Panc1 (cell line): Measurements from ENCODE around the gene TMEM117.

Experiments
- POLR2AphosphoS5 ChIP-seq: IDR thresholded peaks from 2 replicates; pipeline ENCODE4 v1.6.1; 2012; ENCODE audit warnings: mild to moderate bottlenecking, low read depth, low read length, moderate library complexity
- SIN3A ChIP-seq: IDR thresholded peaks from 2 replicates; pipeline ENCODE4 v1.6.1; 2012; ENCODE audit warnings: low read depth, mild to moderate bottlenecking, low read length, moderate library complexity, borderline replicate concordance; ENCODE audit not compliant: insufficient read depth
- TF ChIP-seq, protein P1 (sequence below): fragments of 450-650 bp; IDR thresholded peaks from 2 replicates; pipeline ENCODE4 v1.5.1; 2017; ENCODE audit warnings: mild to moderate bottlenecking
- TF ChIP-seq, protein P2 (sequence below), 2 experiments: IDR thresholded peaks; 2 replicates each; pipeline ENCODE4 v1.6.1; 2011 to 2012; ENCODE audit warnings: low read depth in 2 of 2, control low read depth in 1 of 2, low read length in 1 of 2, mild to moderate bottlenecking in 1 of 2, moderate library complexity in 1 of 2; ENCODE audit not compliant: insufficient read depth in 1 of 2

DNA sequence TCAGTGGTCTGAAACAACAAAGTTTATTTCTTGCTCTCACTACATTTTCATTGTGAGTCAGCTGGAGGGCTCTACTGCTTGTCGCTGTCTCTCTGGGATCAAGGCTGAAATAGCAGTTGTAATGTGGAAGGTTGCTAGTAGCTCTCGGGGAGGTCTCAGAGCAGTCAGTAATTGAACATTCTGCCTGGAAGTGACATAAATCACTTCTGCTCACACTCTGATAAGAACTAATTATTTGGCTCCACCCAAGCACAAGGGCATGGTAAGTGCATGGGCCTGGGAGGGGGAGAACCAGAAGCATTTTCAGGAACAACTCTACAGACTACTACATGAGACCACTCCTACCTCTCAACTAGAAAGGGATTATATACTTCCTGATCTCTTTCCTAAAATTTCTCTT, 128.2 kb downstream of the TMEM117 start:
- TF ChIP-seq, protein P1, sequence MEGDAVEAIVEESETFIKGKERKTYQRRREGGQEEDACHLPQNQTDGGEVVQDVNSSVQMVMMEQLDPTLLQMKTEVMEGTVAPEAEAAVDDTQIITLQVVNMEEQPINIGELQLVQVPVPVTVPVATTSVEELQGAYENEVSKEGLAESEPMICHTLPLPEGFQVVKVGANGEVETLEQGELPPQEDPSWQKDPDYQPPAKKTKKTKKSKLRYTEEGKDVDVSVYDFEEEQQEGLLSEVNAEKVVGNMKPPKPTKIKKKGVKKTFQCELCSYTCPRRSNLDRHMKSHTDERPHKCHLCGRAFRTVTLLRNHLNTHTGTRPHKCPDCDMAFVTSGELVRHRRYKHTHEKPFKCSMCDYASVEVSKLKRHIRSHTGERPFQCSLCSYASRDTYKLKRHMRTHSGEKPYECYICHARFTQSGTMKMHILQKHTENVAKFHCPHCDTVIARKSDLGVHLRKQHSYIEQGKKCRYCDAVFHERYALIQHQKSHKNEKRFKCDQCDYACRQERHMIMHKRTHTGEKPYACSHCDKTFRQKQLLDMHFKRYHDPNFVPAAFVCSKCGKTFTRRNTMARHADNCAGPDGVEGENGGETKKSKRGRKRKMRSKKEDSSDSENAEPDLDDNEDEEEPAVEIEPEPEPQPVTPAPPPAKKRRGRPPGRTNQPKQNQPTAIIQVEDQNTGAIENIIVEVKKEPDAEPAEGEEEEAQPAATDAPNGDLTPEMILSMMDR = no peak
- TF ChIP-seq, protein P2, sequence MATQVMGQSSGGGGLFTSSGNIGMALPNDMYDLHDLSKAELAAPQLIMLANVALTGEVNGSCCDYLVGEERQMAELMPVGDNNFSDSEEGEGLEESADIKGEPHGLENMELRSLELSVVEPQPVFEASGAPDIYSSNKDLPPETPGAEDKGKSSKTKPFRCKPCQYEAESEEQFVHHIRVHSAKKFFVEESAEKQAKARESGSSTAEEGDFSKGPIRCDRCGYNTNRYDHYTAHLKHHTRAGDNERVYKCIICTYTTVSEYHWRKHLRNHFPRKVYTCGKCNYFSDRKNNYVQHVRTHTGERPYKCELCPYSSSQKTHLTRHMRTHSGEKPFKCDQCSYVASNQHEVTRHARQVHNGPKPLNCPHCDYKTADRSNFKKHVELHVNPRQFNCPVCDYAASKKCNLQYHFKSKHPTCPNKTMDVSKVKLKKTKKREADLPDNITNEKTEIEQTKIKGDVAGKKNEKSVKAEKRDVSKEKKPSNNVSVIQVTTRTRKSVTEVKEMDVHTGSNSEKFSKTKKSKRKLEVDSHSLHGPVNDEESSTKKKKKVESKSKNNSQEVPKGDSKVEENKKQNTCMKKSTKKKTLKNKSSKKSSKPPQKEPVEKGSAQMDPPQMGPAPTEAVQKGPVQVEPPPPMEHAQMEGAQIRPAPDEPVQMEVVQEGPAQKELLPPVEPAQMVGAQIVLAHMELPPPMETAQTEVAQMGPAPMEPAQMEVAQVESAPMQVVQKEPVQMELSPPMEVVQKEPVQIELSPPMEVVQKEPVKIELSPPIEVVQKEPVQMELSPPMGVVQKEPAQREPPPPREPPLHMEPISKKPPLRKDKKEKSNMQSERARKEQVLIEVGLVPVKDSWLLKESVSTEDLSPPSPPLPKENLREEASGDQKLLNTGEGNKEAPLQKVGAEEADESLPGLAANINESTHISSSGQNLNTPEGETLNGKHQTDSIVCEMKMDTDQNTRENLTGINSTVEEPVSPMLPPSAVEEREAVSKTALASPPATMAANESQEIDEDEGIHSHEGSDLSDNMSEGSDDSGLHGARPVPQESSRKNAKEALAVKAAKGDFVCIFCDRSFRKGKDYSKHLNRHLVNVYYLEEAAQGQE (IDR thresholded peaks at IDR 0.05; ENCODE audit: insufficient read depth in 1 of 2, low read depth in 2 of 2, low read length in 1 of 2) = no peak
- no peak for TF ChIP-seq POLR2AphosphoS5
- no peak for TF ChIP-seq SIN3A
